ENCODE results near the gene SCRT2.
"Not testable (repeated sequence)": the region's sequence is repeated elsewhere in the genome, so short reads cannot be mapped to it uniquely, and the experiment has no call there.

The SCRT2 gene

DNA sequence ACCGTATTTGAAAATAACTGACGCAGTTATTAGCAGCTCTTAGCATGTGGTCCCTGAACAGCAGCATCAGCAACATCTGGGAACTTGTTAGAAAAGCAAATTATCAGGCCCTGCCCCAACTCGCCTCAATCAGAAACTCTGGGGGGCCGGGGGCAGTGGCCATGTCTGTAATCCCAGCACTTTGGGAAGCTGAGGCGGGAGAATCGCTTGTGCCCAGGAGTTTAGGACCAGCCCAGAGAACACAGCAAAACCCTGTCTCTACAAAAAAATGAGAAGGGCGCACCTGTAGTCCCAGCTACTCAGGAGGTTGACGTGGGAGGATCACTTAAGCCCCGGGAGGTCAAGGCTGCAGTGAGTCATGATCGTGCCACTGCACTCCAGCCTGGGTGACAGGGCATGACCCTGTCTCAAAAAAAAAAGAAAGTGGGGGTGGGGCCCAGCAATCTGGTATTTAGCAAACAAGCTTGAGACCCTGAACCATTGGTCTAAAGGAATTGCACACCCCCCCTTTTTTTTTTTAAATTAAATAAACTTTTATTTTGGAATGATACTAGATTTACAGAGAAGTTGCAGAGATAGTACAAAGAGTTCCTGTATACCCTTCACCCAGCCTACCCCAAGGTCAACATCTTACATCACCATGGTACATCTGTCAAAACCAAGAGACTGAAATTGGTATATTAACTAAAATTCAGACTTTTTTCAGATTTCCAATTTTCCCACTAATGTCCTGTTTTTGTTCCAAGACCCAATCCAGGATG is 29.3 kb downstream of the SCRT2 start:
- TF ChIP-seq, protein P1, sequence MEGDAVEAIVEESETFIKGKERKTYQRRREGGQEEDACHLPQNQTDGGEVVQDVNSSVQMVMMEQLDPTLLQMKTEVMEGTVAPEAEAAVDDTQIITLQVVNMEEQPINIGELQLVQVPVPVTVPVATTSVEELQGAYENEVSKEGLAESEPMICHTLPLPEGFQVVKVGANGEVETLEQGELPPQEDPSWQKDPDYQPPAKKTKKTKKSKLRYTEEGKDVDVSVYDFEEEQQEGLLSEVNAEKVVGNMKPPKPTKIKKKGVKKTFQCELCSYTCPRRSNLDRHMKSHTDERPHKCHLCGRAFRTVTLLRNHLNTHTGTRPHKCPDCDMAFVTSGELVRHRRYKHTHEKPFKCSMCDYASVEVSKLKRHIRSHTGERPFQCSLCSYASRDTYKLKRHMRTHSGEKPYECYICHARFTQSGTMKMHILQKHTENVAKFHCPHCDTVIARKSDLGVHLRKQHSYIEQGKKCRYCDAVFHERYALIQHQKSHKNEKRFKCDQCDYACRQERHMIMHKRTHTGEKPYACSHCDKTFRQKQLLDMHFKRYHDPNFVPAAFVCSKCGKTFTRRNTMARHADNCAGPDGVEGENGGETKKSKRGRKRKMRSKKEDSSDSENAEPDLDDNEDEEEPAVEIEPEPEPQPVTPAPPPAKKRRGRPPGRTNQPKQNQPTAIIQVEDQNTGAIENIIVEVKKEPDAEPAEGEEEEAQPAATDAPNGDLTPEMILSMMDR (IDR thresholded peaks at IDR 0.05; ENCODE audit: borderline replicate concordance, insufficient read depth, low read depth, low read length), result no peak
- H3K4me3 ChIP-seq (ENCODE audit: low read depth, low read length), result no peak overlapping the region

DNA sequence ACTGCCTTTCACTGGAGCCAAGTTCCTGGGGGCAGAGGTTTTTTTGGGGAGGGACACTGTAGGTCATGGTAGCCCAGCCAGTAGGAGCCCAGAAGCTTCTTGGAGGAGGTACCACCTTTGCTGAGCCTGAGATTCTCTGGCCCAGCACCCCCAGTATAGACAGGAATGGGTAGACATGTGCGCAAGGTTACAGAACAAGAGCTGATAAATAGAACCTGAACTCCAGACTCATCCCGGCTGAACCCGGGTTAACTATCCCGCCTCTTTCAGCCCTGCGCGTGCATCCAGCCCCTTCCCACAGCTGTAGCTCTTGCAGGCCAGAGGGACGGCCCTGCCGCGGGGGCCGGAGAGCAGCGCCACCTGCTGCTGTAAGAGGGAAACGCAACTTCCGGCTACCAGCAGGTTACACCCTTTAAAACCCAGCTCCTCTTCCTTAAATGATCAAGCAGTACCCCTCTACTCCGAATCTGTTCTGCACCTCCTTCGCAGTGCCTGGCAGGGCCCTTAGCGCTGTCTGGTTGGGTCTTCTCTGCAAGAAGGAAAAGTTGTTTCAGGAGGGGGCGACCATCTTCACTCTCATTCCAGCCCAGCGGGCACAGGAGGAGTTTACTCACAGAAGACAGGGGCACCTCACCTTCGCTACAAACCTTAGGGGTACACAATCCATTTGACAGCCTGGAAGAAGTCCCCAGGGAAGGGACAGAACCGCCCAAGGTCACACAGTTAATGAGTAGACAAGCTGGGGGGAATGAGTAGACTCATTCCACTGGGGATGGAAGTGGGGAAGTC is 30.1 kb downstream of the SCRT2 start:
- H3K4me3 ChIP-seq (ENCODE audit: low read depth, low read length), result no peak overlapping the region
- TF ChIP-seq, protein P1 (IDR thresholded peaks at IDR 0.05; ENCODE audit: borderline replicate concordance, insufficient read depth, low read depth, low read length), result peak; percentile 96

DNA sequence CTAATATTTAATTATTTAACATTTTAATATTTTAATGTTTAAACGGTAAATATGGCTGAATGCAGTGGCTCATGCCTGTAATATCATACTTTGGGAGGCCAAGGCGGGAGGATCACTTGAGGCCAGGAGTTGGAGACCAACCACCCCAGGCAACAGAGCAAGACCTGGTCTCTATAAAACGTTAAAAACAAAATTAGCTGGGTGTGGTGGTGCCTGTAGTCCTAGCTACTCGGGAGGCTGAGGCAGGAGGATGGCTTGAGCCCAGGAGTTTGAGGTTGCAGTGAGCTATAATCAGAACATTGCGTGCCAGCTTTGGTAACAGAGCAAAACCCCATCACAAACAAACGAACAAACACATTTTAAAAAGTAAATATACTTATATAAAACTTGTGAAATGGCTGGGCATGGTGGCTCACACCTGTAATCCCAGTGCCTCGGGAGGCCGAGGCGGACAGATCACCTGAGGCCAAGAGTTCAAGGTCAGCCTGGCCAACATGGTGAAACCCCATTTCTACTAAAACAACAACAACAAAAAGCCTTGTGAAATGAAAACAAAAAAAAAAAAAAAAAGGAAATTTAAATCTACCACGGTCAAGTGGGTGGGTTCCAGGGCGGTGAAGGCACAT is 30.8 kb downstream of the SCRT2 start:
- no peak overlapping the region for H3K4me3 ChIP-seq (ENCODE audit: low read depth, low read length)
- TF ChIP-seq, protein P1 (IDR thresholded peaks at IDR 0.05; ENCODE audit: borderline replicate concordance, insufficient read depth, low read depth, low read length), result no peak

DNA sequence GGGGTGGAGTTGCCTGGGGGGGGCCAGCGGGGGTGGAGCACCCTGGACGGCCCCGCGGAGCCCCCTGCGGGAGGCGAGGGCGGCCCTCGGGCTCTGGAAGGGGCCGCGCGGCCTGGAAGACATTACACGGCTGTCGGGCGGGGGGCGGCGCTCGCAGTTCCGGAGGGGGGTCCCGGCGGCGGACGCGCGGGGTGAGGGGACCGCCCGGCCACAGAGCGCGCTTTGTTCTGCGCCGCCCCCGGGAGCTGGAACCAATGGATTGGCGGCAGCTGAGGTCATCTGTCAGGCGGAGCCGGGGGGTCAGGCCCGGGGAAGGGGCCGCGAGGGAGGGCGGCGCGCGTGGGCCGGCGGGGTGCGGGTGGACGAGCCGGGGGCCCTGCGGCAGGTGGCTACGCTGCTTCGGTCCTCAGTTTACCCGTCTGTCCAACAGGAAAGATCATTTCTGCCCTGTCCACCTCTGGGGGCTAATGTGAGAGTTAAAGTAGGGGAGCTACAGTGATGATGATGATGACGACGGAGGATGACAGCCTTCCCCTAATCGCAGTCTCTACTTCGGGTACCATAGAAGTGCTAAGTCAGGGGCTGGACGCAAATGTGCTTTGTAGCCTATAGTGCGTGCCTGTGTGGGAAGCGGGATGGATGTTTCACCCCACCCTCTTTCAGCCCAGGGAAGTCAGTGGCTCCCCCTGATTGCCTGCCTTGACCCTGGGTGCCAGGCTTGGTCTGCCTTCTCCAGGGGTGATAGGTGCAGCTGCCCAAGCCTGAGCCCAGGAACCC is 33.0 kb downstream of the SCRT2 start:
- TF ChIP-seq, protein P1 (IDR thresholded peaks at IDR 0.05; ENCODE audit: borderline replicate concordance, insufficient read depth, low read depth, low read length), result no peak
- H3K4me3 ChIP-seq (ENCODE audit: low read depth, low read length), result no peak overlapping the region

DNA sequence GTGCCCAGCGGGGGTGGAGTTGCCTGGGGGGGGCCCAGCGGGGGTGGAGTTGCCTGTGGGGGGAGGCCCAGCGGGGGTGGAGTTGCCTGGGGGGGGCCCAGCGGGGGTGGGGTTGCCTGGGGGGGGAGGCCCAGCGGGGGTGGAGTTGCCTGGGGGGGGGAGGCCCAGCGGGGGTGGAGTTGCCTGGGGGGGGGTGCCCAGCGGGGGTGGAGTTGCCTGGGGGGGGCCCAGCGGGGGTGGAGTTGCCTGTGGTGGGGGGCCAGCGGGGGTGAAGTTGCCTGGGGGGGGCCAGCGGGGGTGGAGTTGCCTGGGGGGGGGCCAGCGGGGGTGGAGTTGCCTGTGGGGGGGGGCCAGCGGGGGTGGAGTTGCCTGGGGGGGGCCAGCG is 33.6 kb downstream of the SCRT2 start:
- not testable (repeated sequence) for H3K4me3 ChIP-seq (ENCODE audit: low read depth, low read length)

DNA sequence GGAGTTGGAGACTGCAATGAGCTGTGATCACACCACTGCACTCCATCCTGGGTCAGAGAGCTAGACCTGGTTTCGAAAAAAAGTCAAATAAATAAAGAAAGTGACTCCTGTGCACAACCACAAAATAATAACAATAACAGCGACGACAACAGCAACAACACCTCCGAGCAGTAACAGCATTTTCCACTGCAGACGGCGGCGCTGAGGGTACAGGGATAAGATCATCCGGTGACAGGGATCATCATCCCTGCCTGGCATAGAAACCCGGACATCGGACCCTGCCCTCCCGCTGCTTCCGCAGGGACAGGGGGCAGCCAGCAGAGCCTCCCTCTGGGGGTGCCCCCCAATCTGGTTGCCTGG is 34.1 kb downstream of the SCRT2 start:
- TF ChIP-seq, protein P1 (IDR thresholded peaks at IDR 0.05; ENCODE audit: borderline replicate concordance, insufficient read depth, low read depth, low read length), result no peak

More for the DNA sequence above, 34.1 kb downstream of the SCRT2 start:
- no peak overlapping the region for H3K4me3 ChIP-seq (ENCODE audit: low read depth, low read length)

Measured in GM12875 (cell line).